Neural progenitor cell (in vitro differentiated cells): ENCODE results near the gene NUDC. TPM values are rescaled to one million over a fixed set of nuclear protein-coding genes. Genes with fewer than 3 reads are reported as not detected.
A peak's percentile ranks its signal among the peaks of the same experiment; 100 is the strongest.

Experiments
- DNase-seq: peaks from one replicate; pipeline ENCODE4 v3.0.0-alpha.2; 2016; ENCODE audit warnings: low spot score
- H2AFZ ChIP-seq: fragments of 200-600 bp; sonication (generic); replicated peaks from 2 replicates; pipeline ENCODE4 v1.6.1; 2016; ENCODE audit warnings: antibody characterized with exemption
- H3F3A ChIP-seq: fragments of 200-600 bp; sonication (generic); 2 replicates; pipeline ENCODE4 v1.6.1; 2016; ENCODE audit warnings: antibody characterized with exemption, low read depth
- H3K27ac ChIP-seq: fragments of 200-600 bp; sonication (generic); 2 replicates; pipeline ENCODE4 v1.5.1; 2016; ENCODE audit warnings: mild to moderate bottlenecking
- H3K27me3 ChIP-seq: fragments of 200-600 bp; sonication (generic); 2 replicates; pipeline ENCODE4 v1.6.1; 2016; ENCODE audit warnings: mild to moderate bottlenecking, moderate library complexity
- H3K36me3 ChIP-seq: fragments of 200-600 bp; sonication (generic); 2 replicates; pipeline ENCODE4 v1.5.1; 2016
- H3K4me1 ChIP-seq: fragments of 200-600 bp; sonication (generic); 2 replicates; pipeline ENCODE4 v1.6.1; 2016; ENCODE audit warnings: mixed run types
- H3K4me2 ChIP-seq: fragments of 200-600 bp; sonication (generic); 2 replicates; pipeline ENCODE4 v1.6.1; 2016
- H3K4me3 ChIP-seq: fragments of 200-600 bp; sonication (generic); 2 replicates; pipeline ENCODE4 v1.5.1; 2016
- H3K79me2 ChIP-seq: fragments of 200-600 bp; sonication (generic); 2 replicates; pipeline ENCODE4 v1.6.1; 2016; ENCODE audit warnings: low read depth
- H3K9ac ChIP-seq: fragments of 200-600 bp; sonication (generic); 2 replicates; pipeline ENCODE4 v1.6.1; 2016
- H3K9me3 ChIP-seq: fragments of 200-600 bp; sonication (generic); 2 replicates; pipeline ENCODE4 v1.5.1; 2016; ENCODE audit warnings: low read depth
- H4K20me1 ChIP-seq: fragments of 200-600 bp; sonication (generic); 2 replicates; pipeline ENCODE4 v1.6.1; 2016; ENCODE audit warnings: low read depth
- H3K27ac Mint-ChIP-seq: 3 replicates; pipeline ENCODE4 v1.8.0; 2021; ENCODE audit warnings: mixed read lengths
- H3K27me3 Mint-ChIP-seq: 2 replicates; pipeline ENCODE4 v1.8.0; 2022; ENCODE audit warnings: low read depth, mild to moderate bottlenecking, inconsistent platforms, moderate library complexity, mixed read lengths; ENCODE audit not compliant: insufficient read depth
- H3K36me3 Mint-ChIP-seq: 3 replicates; pipeline ENCODE4 v1.8.0; 2021; ENCODE audit warnings: mixed read lengths
- H3K4me1 Mint-ChIP-seq: 3 replicates; pipeline ENCODE4 v1.8.0; 2021; ENCODE audit warnings: mixed read lengths
- H3K4me3 Mint-ChIP-seq: 3 replicates; pipeline ENCODE4 v1.8.0; 2021; ENCODE audit warnings: mild to moderate bottlenecking, moderate library complexity, mixed read lengths
- H3K9me3 Mint-ChIP-seq: 3 replicates; pipeline ENCODE4 v1.8.0; 2020; ENCODE audit warnings: mixed read lengths
- CTCF ChIP-seq: fragments of 200-600 bp; sonication (generic); IDR thresholded peaks from 2 replicates; pipeline ENCODE4 v1.5.1; 2017; ENCODE audit warnings: antibody characterized with exemption, mild to moderate bottlenecking
- EZH2 ChIP-seq: fragments of 200-600 bp; sonication (generic); IDR thresholded peaks from 2 replicates; pipeline ENCODE4 v1.6.1; 2017; ENCODE audit warnings: antibody characterized with exemption, mild to moderate bottlenecking, moderate library complexity
- EZH2phosphoT487 ChIP-seq: fragments of 200-600 bp; sonication (generic); IDR thresholded peaks from 2 replicates; pipeline ENCODE4 v1.6.1; 2017; ENCODE audit warnings: antibody characterized with exemption
- total RNA-seq: library from RNA; depleted of rRNA; stranded (reverse); fragments of >200 nt; gene quantifications from 2 replicates; pipeline ENCODE4 v1.2.3, GENCODE V29; 2015; ENCODE audit warnings: low replicate concordance

Gene NUDC
- total RNA-seq, 1 donor from 2014 or later, result 28.6 TPM

- Histone ChIP-seq H2AFZ (no peak overlapping the region), H4K20me1 (no peaks in the 10 kb centered on the region), H3F3A (peaks cover 9% of the 10 kb centered on the region), H3K79me2 (no peaks in the 10 kb centered on the region), H3K9me3 (no peaks in the 10 kb centered on the region), H3K4me3 (no peak overlapping the region), H3K27me3 (peaks cover 18% of the 10 kb centered on the region), H3K9ac (no peak overlapping the region), H3K27ac (no peak overlapping the region), H3K4me1 (no peaks in the 10 kb centered on the region), H3K36me3 (no peaks in the 10 kb centered on the region), H3K4me2 (no peak overlapping the region)
- Mint-ChIP-seq H3K4me1 (peaks cover 1% of the 10 kb centered on the region), H3K4me3 (no peak overlapping the region), H3K27ac (no peak overlapping the region), H3K9me3 (peaks cover 1% of the 10 kb centered on the region), H3K36me3 (no peaks in the 10 kb centered on the region), H3K27me3 (peaks cover 36% of the 10 kb centered on the region)
- no peak for DNase-seq
- TF ChIP-seq EZH2phosphoT487 (no peak), CTCF (no peak), EZH2 (no peak)
Measured at GRCh38 chr1:26965628-26966027, 44.1 kb downstream of the NUDC start.

GRCh38 chr1:26970810-26971209 is 49.3 kb downstream of the NUDC start:
- DNase-seq, result no peak
- Mint-ChIP-seq H3K9me3 (no peaks in the 10 kb centered on the region), H3K27ac (peak overlapping the region; percentile 37), H3K36me3 (no peaks in the 10 kb centered on the region), H3K27me3 (peaks cover 15% of the 10 kb centered on the region), H3K4me1 (peaks cover 10% of the 10 kb centered on the region), H3K4me3 (no peak overlapping the region)
- H3F3A ChIP-seq, result no peaks in the 10 kb centered on the region
- H3K27me3 ChIP-seq, result no peaks in the 10 kb centered on the region
- H4K20me1 ChIP-seq, result no peaks in the 10 kb centered on the region
- TF ChIP-seq EZH2phosphoT487 (no peak), CTCF (no peak), EZH2 (no peak)
- no peak overlapping the region for H2AFZ ChIP-seq
- no peak overlapping the region for H3K27ac ChIP-seq
- no peak overlapping the region for H3K4me2 ChIP-seq
- no peaks in the 10 kb centered on the region for H3K4me1 ChIP-seq
- no peaks in the 10 kb centered on the region for H3K79me2 ChIP-seq
- no peaks in the 10 kb centered on the region for H3K9me3 ChIP-seq
- no peak overlapping the region for H3K9ac ChIP-seq
- H3K4me3 ChIP-seq, result no peak overlapping the region
- no peaks in the 10 kb centered on the region for H3K36me3 ChIP-seq

GRCh38 chr1:26971590-26971989 is 50.0 kb downstream of the NUDC start:
- peaks cover 10% of the 10 kb centered on the region for H3K4me1 Mint-ChIP-seq
- H3K4me3 Mint-ChIP-seq, result no peak overlapping the region
- DNase-seq, result no peak
- no peaks in the 10 kb centered on the region for H3K9me3 Mint-ChIP-seq
- H3K27me3 Mint-ChIP-seq, result peaks cover 15% of the 10 kb centered on the region
- Histone ChIP-seq H3K79me2 (no peaks in the 10 kb centered on the region), H2AFZ (no peak overlapping the region), H3K4me1 (no peaks in the 10 kb centered on the region), H4K20me1 (no peaks in the 10 kb centered on the region), H3K4me3 (no peak overlapping the region), H3K4me2 (no peak overlapping the region), H3K27ac (no peak overlapping the region), H3F3A (no peaks in the 10 kb centered on the region), H3K27me3 (no peaks in the 10 kb centered on the region), H3K9me3 (no peaks in the 10 kb centered on the region), H3K36me3 (no peaks in the 10 kb centered on the region), H3K9ac (no peak overlapping the region)
- no peaks in the 10 kb centered on the region for H3K36me3 Mint-ChIP-seq
- no peak for TF ChIP-seq EZH2phosphoT487
- no peak for TF ChIP-seq EZH2
- TF ChIP-seq CTCF, result no peak
- H3K27ac Mint-ChIP-seq, result no peak overlapping the region
